HepG2 (cell line): ENCODE measurements around the gene TRIM9. TPM values are rescaled to one million over a fixed set of nuclear protein-coding genes. Genes with fewer than 3 reads are reported as not detected.

Source experiments
- ATAC-seq: fragments of 200-7000 bp; cut with Tn5 transposase; 3 replicates; pipeline ENCODE4 v1.9.1; 2020; ENCODE audit warnings: mild to moderate bottlenecking, moderate library complexity
- BruUV-seq: library from RNA; stranded (reverse); fragments of 400-500 nt; replicated peaks from 2 replicates; lab custom pipeline; 2021; lab: Mats Ljungman, UMichigan
- CTCF ChIA-PET: fragments of 300-600 bp; formaldehyde crosslinking; extraction: SDS; loops from one replicate; lab custom pipeline; 2021; ENCODE audit warnings: low total read pairs, inconsistent platforms, low intra/inter-chr PET ratio; lab: Yijun Ruan, JAX
- POLR2A ChIA-PET: fragments of 350-600 bp; sonication (Branson Sonifier 250); formaldehyde crosslinking; loops from one replicate; lab custom pipeline; 2020; ENCODE audit warnings: antibody characterized with exemption, inconsistent platforms; lab: Yijun Ruan, JAX
- DNase-seq: peaks from one replicate; pipeline ENCODE4 v3.0.0-alpha.2; 2015; ENCODE audit warnings: low spot score
- FAIRE-seq: peaks from 3 replicates; lab custom pipeline; 2011; peaks lifted over from hg19 to GRCh38; lab: Jason Lieb, UNC
- H2AFZ ChIP-seq: one replicate; pipeline ENCODE4 v1.6.1; 2011; ENCODE audit warnings: low read length, inconsistent platforms
- H3K27ac ChIP-seq: fragments of 300-600 bp; 3 replicates; pipeline ENCODE4 v1.8.0; 2011; ENCODE audit warnings: mixed run types, mild to moderate bottlenecking, mixed read lengths, low read length, inconsistent platforms; ENCODE audit not compliant: insufficient read depth; ENCODE audit errors: extremely low read length
- H3K27me3 ChIP-seq, 2 experiments: fragments of 200-600 bp in 1 of 2; 2 replicates in 1 of 2; 3 replicates in 1 of 2; pipeline versions ENCODE4 v1.6.0 to v1.8.0; 2011; ENCODE audit warnings: low read length in 2 of 2, mild to moderate bottlenecking in 2 of 2, moderate library complexity in 2 of 2, inconsistent platforms in 1 of 2; ENCODE audit not compliant: insufficient read depth in 2 of 2, control insufficient read depth in 1 of 2
- H3K36me3 ChIP-seq, 2 experiments: fragments of 200-600 bp in 1 of 2; replicated peaks in 1 of 2; 2 replicates in 1 of 2; 3 replicates in 1 of 2; pipeline versions ENCODE4 v1.5.1 to v1.8.0; 2011; ENCODE audit warnings: low read length in 2 of 2, inconsistent platforms in 1 of 2; ENCODE audit not compliant: insufficient read depth in 2 of 2, control insufficient read depth in 1 of 2
- H3K4me1 ChIP-seq: 2 replicates; pipeline ENCODE4 v1.5.1; 2012; ENCODE audit warnings: low read length, inconsistent platforms; ENCODE audit not compliant: insufficient read depth
- H3K4me2 ChIP-seq: 2 replicates; pipeline ENCODE4 v1.6.0; 2011; ENCODE audit warnings: low read depth, low read length, inconsistent platforms
- H3K4me3 ChIP-seq, 3 experiments: fragments of 200-600 bp in 1 of 3; sonication (generic), shearing (Covaris generic) in 1 of 3; replicated peaks in 1 of 3; 2 replicates each; pipeline ENCODE4 v1.5.1; 2011 to 2016; ENCODE audit warnings: low read length in 3 of 3, inconsistent platforms in 2 of 3, low read depth in 2 of 3, mild to moderate bottlenecking in 2 of 3, control low read depth in 1 of 3, mixed read lengths in 1 of 3; ENCODE audit not compliant: insufficient read depth in 1 of 3
- H3K79me2 ChIP-seq: one replicate; pipeline ENCODE4 v1.6.1; 2011; ENCODE audit warnings: low read length, inconsistent platforms; ENCODE audit not compliant: insufficient read depth
- H3K9ac ChIP-seq: 2 replicates; pipeline ENCODE4 v1.6.0; 2011; ENCODE audit warnings: mild to moderate bottlenecking, low read depth, low read length, inconsistent platforms; ENCODE audit not compliant: insufficient read depth
- H3K9me3 ChIP-seq: 2 replicates; pipeline ENCODE4 v1.5.1; 2012; ENCODE audit warnings: mild to moderate bottlenecking, low read length
- H4K20me1 ChIP-seq: 2 replicates; pipeline ENCODE4 v1.6.0; 2011; ENCODE audit warnings: inconsistent platforms, mild to moderate bottlenecking, low read length, moderate library complexity; ENCODE audit not compliant: insufficient read depth
- BRD4 ChIP-seq: sonication (generic); formaldehyde crosslinking; IDR thresholded peaks from 2 replicates; pipeline ENCODE4 v1.4.0; 2020; ENCODE audit warnings: missing genetic modification reagents
- KAT7 ChIP-seq: IDR thresholded peaks from 2 replicates; pipeline ENCODE4 v1.6.1; 2018; ENCODE audit warnings: borderline replicate concordance, missing compliant biosample characterization
- MXD4 ChIP-seq: IDR thresholded peaks from 2 replicates; pipeline ENCODE4 v1.6.1; 2016; ENCODE audit warnings: mild to moderate bottlenecking, missing biosample characterization, missing genetic modification reagents
- ONECUT2 ChIP-seq: sonication (generic); formaldehyde crosslinking; IDR thresholded peaks from 2 replicates; pipeline ENCODE4 v1.4.0; 2020; ENCODE audit warnings: missing genetic modification reagents
- RBM22 ChIP-seq: fragments of 200-400 bp; formaldehyde crosslinking; optimal IDR thresholded peaks from 2 replicates; pipeline ENCODE3; 2017; ENCODE audit warnings: mild to moderate bottlenecking, low read length, moderate library complexity
- SMYD3 ChIP-seq: sonication (generic); formaldehyde crosslinking; IDR thresholded peaks from 2 replicates; pipeline ENCODE4 v1.8.1; 2023; ENCODE audit warnings: mild to moderate bottlenecking, missing genetic modification reagents
- SRSF4 ChIP-seq: fragments of 200-400 bp; formaldehyde crosslinking; IDR thresholded peaks from one replicate; pipeline ENCODE4 v1.6.1; 2018; ENCODE audit warnings: mild to moderate bottlenecking, low read depth, low read length, moderate library complexity; ENCODE audit not compliant: poor library complexity, severe bottlenecking
- TCF7L2 ChIP-seq: IDR thresholded peaks from 2 replicates; pipeline ENCODE4 v1.6.1; 2011; ENCODE audit warnings: mild to moderate bottlenecking, low read depth, low read length, moderate library complexity
- ZBTB8A ChIP-seq: sonication (generic); formaldehyde crosslinking; IDR thresholded peaks from 2 replicates; pipeline ENCODE4 v1.4.0; 2020; ENCODE audit warnings: mild to moderate bottlenecking, low read depth, missing genetic modification reagents, borderline replicate concordance
- ZNF124 ChIP-seq: sonication (generic); formaldehyde crosslinking; IDR thresholded peaks from 2 replicates; pipeline ENCODE4 v1.4.0; 2020; ENCODE audit warnings: missing genetic modification reagents
- ZNF350 ChIP-seq: sonication (generic); formaldehyde crosslinking; IDR thresholded peaks from 2 replicates; pipeline ENCODE4 v1.4.0; 2020; ENCODE audit warnings: mild to moderate bottlenecking, low read depth, missing genetic modification reagents, borderline replicate concordance
- ZNF720 ChIP-seq: sonication (generic); formaldehyde crosslinking; IDR thresholded peaks from 2 replicates; pipeline ENCODE4 v1.4.0; 2020; ENCODE audit warnings: missing genetic modification reagents
- ZNF747 ChIP-seq: sonication (generic); formaldehyde crosslinking; IDR thresholded peaks from 2 replicates; pipeline ENCODE4 v1.8.1; 2023; ENCODE audit warnings: missing genetic modification reagents, mild to moderate bottlenecking, borderline replicate concordance
- ZNF777 ChIP-seq: sonication (generic); formaldehyde crosslinking; IDR thresholded peaks from 2 replicates; pipeline ENCODE4 v1.4.0; 2020; ENCODE audit warnings: missing genetic modification reagents
- ZNF792 ChIP-seq: IDR thresholded peaks from 2 replicates; pipeline ENCODE4 v1.6.1; 2016
- ZNF883 ChIP-seq: sonication (generic); formaldehyde crosslinking; IDR thresholded peaks from 2 replicates; pipeline ENCODE4 v1.5.1; 2020; ENCODE audit warnings: mild to moderate bottlenecking, missing genetic modification reagents; ENCODE audit errors: not compliant biosample characterization
- in situ Hi-C: cut with HindIII; loops from 2 replicates; pipeline ENCODE4 v1.10.0; 2017; ENCODE audit warnings: low pct_unique_long_range_greater_than_20kb; ENCODE audit not compliant: extremely low pct_ligation_motif_present
- intact Hi-C: fragments of 100-400 bp; cut with micrococcal nuclease; formaldehyde crosslinking; loops from one replicate; pipeline ENCODE4 v1.10.0; 2022; ENCODE audit not compliant: unreplicated experiment
- polyA plus RNA-seq, 8 experiments: library from polyadenylated mRNA; depleted of rRNA in 3 of 8; stranded (reverse) in 7 of 8; unstranded in 1 of 8; fragments of >200 nt; fragmentation: Illumina TruSeq in 4 of 8; extraction: Trizol in 4 of 8; gene quantifications; 2 replicates each; pipeline versions ENCODE4 v1.2.1 to v1.2.3, GENCODE V29; 2011 to 2016; ENCODE audit warnings: low read depth in 4 of 8, missing spikeins in 1 of 8, mixed read lengths in 1 of 8; ENCODE audit not compliant: insufficient read depth in 1 of 8
- total RNA-seq, 5 experiments: library from RNA; depleted of rRNA; stranded (reverse); fragments of >200 nt; fragmentation: Illumina TruSeq; extraction: Trizol; gene quantifications; 2 replicates each; pipeline ENCODE4 v1.2.3, GENCODE V29; 2016; ENCODE audit warnings: low read depth in 1 of 5
- TF ChIP-seq, protein P1 (sequence below): sonication (generic); formaldehyde crosslinking; IDR thresholded peaks from 2 replicates; pipeline ENCODE4; 2020; ENCODE audit warnings: missing genetic modification reagents, mild to moderate bottlenecking, borderline replicate concordance
- TF ChIP-seq, protein P2 (sequence below): sonication (generic); formaldehyde crosslinking; IDR thresholded peaks from 2 replicates; pipeline ENCODE4 v1.5.1; 2020; ENCODE audit warnings: mild to moderate bottlenecking, missing genetic modification reagents
- TF ChIP-seq, protein P3 (sequence below): sonication (generic); formaldehyde crosslinking; IDR thresholded peaks from 2 replicates; pipeline ENCODE4 v1.8.1; 2022; ENCODE audit warnings: mild to moderate bottlenecking, missing genetic modification reagents

TRIM9 gene
- total and polyA plus RNA-seq, 2 of the 13 experiments (the other 11 are each of a cell fraction or from before 2014, with no cell fraction given), result 0.04 to 0.07 TPM

DNA sequence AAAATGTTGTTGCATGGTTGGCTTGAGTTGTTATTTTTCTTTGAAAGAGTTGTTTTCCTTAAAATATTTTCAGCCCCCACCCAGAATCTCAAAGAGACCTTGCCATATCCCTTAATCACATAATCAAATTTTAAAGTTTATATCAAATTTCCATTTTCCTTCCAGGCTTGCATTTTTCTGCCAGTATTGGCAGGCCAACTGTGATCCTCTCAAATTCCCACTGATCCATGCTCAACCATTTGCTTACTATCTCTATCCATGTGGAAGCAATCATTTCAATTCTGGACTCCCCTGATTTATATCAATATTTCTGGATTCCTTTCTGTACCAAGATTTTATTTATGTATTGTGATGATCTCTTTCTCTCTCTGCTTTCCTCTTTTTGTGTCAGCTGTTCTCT is 86.5 kb downstream of the TRIM9 start:
- Histone ChIP-seq H2AFZ (no peak overlapping the region), H3K9me3 (no peaks in the 10 kb centered on the region), H3K9ac (no peak overlapping the region), H3K27me3 (no peaks in the 10 kb centered on the region; a peak in 2 of 5 replicates), H4K20me1 (no peaks in the 10 kb centered on the region), H3K4me3 (no peak overlapping the region), H3K4me2 (no peak overlapping the region), H3K36me3 (no peaks in the 10 kb centered on the region), H3K79me2 (no peaks in the 10 kb centered on the region), H3K4me1 (peaks cover 29% of the 10 kb centered on the region), H3K27ac (no peak overlapping the region)
- POLR2A ChIA-PET, result no interaction called here
- in situ Hi-C loops (no loop called here), intact Hi-C loops (no loop called here)
- TF ChIP-seq ONECUT2 (CRISPR knock-in tag), result no peak
- no peak for TF ChIP-seq BRD4 (CRISPR knock-in tag)
- TF ChIP-seq SRSF4, result no peak
- TF ChIP-seq ZNF747, result no peak
- TF ChIP-seq, protein P1, sequence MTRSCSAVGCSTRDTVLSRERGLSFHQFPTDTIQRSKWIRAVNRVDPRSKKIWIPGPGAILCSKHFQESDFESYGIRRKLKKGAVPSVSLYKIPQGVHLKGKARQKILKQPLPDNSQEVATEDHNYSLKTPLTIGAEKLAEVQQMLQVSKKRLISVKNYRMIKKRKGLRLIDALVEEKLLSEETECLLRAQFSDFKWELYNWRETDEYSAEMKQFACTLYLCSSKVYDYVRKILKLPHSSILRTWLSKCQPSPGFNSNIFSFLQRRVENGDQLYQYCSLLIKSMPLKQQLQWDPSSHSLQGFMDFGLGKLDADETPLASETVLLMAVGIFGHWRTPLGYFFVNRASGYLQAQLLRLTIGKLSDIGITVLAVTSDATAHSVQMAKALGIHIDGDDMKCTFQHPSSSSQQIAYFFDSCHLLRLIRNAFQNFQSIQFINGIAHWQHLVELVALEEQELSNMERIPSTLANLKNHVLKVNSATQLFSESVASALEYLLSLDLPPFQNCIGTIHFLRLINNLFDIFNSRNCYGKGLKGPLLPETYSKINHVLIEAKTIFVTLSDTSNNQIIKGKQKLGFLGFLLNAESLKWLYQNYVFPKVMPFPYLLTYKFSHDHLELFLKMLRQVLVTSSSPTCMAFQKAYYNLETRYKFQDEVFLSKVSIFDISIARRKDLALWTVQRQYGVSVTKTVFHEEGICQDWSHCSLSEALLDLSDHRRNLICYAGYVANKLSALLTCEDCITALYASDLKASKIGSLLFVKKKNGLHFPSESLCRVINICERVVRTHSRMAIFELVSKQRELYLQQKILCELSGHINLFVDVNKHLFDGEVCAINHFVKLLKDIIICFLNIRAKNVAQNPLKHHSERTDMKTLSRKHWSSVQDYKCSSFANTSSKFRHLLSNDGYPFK (CRISPR knock-in tag), result no peak
- no peak for TF ChIP-seq ZNF777 (CRISPR knock-in tag)
- TF ChIP-seq TCF7L2, result no peak
- TF ChIP-seq, protein P2, sequence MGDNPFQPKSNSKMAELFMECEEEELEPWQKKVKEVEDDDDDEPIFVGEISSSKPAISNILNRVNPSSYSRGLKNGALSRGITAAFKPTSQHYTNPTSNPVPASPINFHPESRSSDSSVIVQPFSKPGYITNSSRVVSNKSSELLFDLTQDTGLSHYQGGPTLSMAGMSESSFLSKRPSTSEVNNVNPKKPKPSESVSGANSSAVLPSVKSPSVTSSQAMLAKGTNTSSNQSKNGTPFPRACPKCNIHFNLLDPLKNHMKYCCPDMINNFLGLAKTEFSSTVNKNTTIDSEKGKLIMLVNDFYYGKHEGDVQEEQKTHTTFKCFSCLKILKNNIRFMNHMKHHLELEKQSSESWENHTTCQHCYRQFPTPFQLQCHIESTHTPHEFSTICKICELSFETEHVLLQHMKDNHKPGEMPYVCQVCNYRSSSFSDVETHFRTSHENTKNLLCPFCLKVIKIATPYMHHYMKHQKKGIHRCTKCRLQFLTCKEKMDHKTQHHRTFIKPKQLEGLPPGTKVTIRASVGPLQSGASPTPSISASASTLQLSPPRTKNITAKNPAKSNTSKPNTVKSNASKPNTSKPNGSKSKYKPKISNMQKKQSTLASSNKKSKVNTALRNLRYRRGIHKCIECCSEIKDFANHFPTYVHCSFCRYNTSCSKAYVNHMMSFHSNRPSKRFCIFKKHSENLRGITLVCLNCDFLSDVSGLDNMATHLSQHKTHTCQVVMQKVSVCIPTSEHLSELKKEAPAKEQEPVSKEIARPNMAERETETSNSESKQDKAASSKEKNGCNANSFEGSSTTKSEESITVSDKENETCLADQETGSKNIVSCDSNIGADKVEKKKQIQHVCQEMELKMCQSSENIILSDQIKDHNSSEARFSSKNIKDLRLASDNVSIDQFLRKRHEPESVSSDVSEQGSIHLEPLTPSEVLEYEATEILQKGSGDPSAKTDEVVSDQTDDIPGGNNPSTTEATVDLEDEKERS (CRISPR knock-in tag), result no peak
- no peak for TF ChIP-seq MXD4
- TF ChIP-seq, protein P3, sequence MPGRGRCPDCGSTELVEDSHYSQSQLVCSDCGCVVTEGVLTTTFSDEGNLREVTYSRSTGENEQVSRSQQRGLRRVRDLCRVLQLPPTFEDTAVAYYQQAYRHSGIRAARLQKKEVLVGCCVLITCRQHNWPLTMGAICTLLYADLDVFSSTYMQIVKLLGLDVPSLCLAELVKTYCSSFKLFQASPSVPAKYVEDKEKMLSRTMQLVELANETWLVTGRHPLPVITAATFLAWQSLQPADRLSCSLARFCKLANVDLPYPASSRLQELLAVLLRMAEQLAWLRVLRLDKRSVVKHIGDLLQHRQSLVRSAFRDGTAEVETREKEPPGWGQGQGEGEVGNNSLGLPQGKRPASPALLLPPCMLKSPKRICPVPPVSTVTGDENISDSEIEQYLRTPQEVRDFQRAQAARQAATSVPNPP, result no peak
- no peak for TF ChIP-seq ZNF792 (CRISPR knock-in tag)
- no peak for TF ChIP-seq SMYD3
- no peak for TF ChIP-seq KAT7 (CRISPR knock-in tag)
- TF ChIP-seq ZBTB8A (CRISPR knock-in tag), result no peak
- no peak for TF ChIP-seq ZNF720 (CRISPR knock-in tag)
- no peak for TF ChIP-seq ZNF350 (CRISPR knock-in tag)
- TF ChIP-seq RBM22, result no peak
- no peak for TF ChIP-seq ZNF883 (CRISPR knock-in tag)
- no peak for TF ChIP-seq ZNF124
- no peak for DNase-seq
- BruUV-seq, result no TSS peak
- CTCF ChIA-PET, result no interaction called here
- no peak for FAIRE-seq
- ATAC-seq, result no peak
